Osteocyte (in vitro differentiated cells): ENCODE data around the gene HOOK1. TPM values are rescaled to one million over a fixed set of nuclear protein-coding genes. Genes with fewer than 3 reads are reported as not detected.
"Not testable (repeated sequence)": the region's sequence is repeated elsewhere in the genome, so short reads cannot be mapped to it uniquely, and the experiment has no call there.

Source experiments
- DNase-seq: peaks from one replicate; pipeline ENCODE4 v3.0.0; 2021; ENCODE audit warnings: mixed read lengths; ENCODE audit not compliant: unreplicated experiment; ENCODE audit errors: extremely low spot score
- H3K27ac Mint-ChIP-seq: one replicate; pipeline ENCODE4 v1.8.0; 2021; ENCODE audit warnings: mild to moderate bottlenecking, mixed read lengths; ENCODE audit not compliant: unreplicated experiment
- H3K27me3 Mint-ChIP-seq: one replicate; pipeline ENCODE4 v1.8.0; 2021; ENCODE audit warnings: mixed read lengths; ENCODE audit not compliant: unreplicated experiment
- H3K36me3 Mint-ChIP-seq: one replicate; pipeline ENCODE4 v1.8.0; 2021; ENCODE audit warnings: mixed read lengths; ENCODE audit not compliant: unreplicated experiment
- H3K4me1 Mint-ChIP-seq: one replicate; pipeline ENCODE4 v1.8.0; 2021; ENCODE audit warnings: mixed read lengths; ENCODE audit not compliant: unreplicated experiment
- H3K4me3 Mint-ChIP-seq: one replicate; pipeline ENCODE4 v1.8.0; 2021; ENCODE audit warnings: mild to moderate bottlenecking, moderate library complexity, mixed read lengths; ENCODE audit not compliant: unreplicated experiment
- H3K9me3 Mint-ChIP-seq: one replicate; pipeline ENCODE4 v1.8.0; 2021; ENCODE audit warnings: mixed read lengths; ENCODE audit not compliant: unreplicated experiment
- total RNA-seq: library from RNA; stranded (reverse); gene quantifications from 2 replicates; pipeline ENCODE4 v1.2.1, GENCODE V29; 2021
- TF ChIP-seq, protein P1 (sequence below): fragments of 200-600 bp; sonication (generic); IDR thresholded peaks from 2 replicates; pipeline ENCODE4 v1.5.0; 2021; ENCODE audit warnings: antibody characterized with exemption, mild to moderate bottlenecking, moderate library complexity

HOOK1 gene
- total RNA-seq, 1 donor from 2014 or later: not detected

DNA sequence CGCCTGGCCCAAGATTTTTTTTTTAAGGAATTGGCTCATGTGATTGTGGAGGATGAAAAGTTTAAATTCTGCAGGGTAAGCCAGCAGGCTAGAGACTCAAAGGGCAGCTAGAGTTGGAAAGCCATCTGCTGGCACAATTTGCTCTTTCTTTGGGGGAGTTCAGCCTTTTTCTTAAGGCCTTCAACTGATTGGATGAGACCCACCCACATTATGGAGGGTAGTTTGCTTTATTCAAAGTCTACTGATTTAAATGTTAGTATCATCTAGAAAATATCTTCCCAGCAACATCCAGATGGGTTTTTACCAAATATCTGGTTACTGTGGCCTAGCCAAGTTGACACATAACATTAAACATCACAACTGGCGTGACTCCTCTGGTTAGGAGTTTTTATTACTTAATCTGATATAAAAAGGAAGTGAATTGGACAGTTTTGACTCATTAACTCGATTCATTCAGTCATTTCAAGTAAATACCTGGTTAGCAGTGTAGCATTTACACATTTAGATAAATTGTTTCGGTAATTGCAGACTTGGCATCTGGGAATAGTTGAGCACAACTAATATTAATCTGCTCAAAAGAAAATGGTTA, 12.4 kb downstream of the HOOK1 start:
- no peaks in the 10 kb centered on the region for H3K9me3 Mint-ChIP-seq

DNA sequence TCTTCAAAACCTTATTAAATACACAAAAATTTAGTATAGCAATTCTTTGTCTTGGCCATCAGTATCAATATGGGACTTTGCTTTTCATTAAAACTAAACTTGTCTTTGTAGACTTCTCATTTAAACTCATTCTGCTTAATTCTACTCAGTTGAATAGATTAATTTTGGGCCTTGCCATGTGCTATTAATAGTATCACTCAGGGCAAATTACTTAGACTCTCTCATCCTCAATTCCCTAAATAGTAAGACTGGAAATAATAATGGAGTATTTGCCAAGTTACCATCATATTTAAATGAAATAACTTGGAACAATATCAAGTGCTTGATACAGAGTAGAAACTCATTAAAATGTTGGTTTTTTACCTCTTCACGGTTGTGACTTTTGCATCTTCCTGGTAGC, 13.4 kb downstream of the HOOK1 start:
- TF ChIP-seq, protein P1, sequence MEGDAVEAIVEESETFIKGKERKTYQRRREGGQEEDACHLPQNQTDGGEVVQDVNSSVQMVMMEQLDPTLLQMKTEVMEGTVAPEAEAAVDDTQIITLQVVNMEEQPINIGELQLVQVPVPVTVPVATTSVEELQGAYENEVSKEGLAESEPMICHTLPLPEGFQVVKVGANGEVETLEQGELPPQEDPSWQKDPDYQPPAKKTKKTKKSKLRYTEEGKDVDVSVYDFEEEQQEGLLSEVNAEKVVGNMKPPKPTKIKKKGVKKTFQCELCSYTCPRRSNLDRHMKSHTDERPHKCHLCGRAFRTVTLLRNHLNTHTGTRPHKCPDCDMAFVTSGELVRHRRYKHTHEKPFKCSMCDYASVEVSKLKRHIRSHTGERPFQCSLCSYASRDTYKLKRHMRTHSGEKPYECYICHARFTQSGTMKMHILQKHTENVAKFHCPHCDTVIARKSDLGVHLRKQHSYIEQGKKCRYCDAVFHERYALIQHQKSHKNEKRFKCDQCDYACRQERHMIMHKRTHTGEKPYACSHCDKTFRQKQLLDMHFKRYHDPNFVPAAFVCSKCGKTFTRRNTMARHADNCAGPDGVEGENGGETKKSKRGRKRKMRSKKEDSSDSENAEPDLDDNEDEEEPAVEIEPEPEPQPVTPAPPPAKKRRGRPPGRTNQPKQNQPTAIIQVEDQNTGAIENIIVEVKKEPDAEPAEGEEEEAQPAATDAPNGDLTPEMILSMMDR: no peak
- no peaks in the 10 kb centered on the region for H3K9me3 Mint-ChIP-seq
- no peak overlapping the region for H3K4me3 Mint-ChIP-seq
- H3K4me1 Mint-ChIP-seq: no peaks in the 10 kb centered on the region
- H3K36me3 Mint-ChIP-seq: no peaks in the 10 kb centered on the region
- H3K27me3 Mint-ChIP-seq: peaks cover 51% of the 10 kb centered on the region
- DNase-seq: no peak
- no peak overlapping the region for H3K27ac Mint-ChIP-seq

More for the DNA sequence above, 12.4 kb downstream of the HOOK1 start:
- peaks cover 53% of the 10 kb centered on the region for H3K27me3 Mint-ChIP-seq
- H3K36me3 Mint-ChIP-seq: no peaks in the 10 kb centered on the region
- no peak overlapping the region for H3K4me3 Mint-ChIP-seq
- TF ChIP-seq, protein P1: no peak
- no peak overlapping the region for H3K27ac Mint-ChIP-seq
- no peaks in the 10 kb centered on the region for H3K4me1 Mint-ChIP-seq
- no peak for DNase-seq

DNA sequence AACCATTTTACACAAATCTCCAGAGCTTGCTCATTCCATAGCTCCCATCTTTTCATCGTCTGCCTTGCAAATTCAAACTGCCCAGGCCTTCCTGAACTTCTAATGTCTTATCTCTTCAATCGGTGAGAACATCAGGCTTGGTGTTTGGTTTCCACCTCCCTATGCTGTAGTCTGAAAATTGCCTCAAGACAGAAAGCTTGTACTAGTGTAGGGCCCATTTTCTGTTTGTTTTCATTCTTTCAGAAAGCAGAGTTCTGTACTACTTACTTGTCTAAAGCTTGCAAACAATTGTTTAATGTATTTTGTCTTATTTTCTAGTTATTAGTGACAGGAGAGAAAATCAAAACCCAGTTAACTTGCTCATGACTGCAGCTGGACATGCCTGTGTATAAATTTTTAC, 16.8 kb downstream of the HOOK1 start:
- TF ChIP-seq, protein P1: no peak
- no peaks in the 10 kb centered on the region for H3K36me3 Mint-ChIP-seq
- peaks cover 34% of the 10 kb centered on the region for H3K27me3 Mint-ChIP-seq
- no peak for DNase-seq
- no peaks in the 10 kb centered on the region for H3K4me1 Mint-ChIP-seq
- no peak overlapping the region for H3K27ac Mint-ChIP-seq
- H3K4me3 Mint-ChIP-seq: no peak overlapping the region
- no peaks in the 10 kb centered on the region for H3K9me3 Mint-ChIP-seq

DNA sequence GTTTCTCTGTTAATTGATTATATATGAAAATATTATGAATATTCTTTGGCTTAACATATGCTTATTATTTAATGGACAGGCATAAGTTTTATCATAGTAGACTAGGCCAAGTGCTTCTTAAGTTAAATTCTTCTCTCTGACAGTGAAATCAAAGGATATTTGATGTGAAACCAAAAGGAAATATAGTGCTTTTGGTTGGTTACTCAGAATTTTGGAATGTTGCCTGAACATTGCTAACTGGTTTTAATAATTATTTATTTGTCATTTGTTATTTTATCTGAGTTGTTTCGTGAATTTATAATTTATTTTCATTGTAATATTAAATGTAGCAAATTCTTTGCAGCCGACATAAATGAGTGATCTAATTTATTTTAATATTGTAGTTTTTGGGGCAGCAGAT, 18.3 kb downstream of the HOOK1 start:
- TF ChIP-seq, protein P1: no peak
- Mint-ChIP-seq H3K4me3 (no peak overlapping the region), H3K27ac (no peak overlapping the region), H3K4me1 (no peaks in the 10 kb centered on the region), H3K27me3 (peaks cover 31% of the 10 kb centered on the region), H3K9me3 (no peaks in the 10 kb centered on the region), H3K36me3 (no peaks in the 10 kb centered on the region)
- DNase-seq: no peak

DNA sequence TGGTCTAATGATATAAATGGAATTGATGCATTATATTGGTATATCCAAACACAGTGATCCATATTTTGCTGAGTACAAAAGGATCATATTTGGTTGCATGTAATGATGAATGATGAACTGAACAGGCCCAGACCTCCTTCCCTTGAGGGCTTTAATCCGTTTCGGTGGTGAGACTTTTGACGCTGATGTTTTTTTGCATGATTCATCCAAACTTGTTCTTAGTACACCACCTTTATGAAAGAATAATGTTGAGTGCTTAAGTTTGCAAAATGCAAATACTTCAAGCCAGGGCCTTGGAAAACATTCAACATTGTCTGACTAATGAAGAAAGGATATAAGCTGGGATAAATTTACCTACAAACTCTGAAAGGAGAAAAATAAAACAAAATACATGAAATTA, 19.2 kb downstream of the HOOK1 start:
- no peak overlapping the region for H3K27ac Mint-ChIP-seq
- H3K27me3 Mint-ChIP-seq: peaks cover 34% of the 10 kb centered on the region
- no peaks in the 10 kb centered on the region for H3K36me3 Mint-ChIP-seq
- no peaks in the 10 kb centered on the region for H3K9me3 Mint-ChIP-seq
- no peak for DNase-seq
- H3K4me1 Mint-ChIP-seq: no peaks in the 10 kb centered on the region
- TF ChIP-seq, protein P1: no peak
- no peak overlapping the region for H3K4me3 Mint-ChIP-seq

DNA sequence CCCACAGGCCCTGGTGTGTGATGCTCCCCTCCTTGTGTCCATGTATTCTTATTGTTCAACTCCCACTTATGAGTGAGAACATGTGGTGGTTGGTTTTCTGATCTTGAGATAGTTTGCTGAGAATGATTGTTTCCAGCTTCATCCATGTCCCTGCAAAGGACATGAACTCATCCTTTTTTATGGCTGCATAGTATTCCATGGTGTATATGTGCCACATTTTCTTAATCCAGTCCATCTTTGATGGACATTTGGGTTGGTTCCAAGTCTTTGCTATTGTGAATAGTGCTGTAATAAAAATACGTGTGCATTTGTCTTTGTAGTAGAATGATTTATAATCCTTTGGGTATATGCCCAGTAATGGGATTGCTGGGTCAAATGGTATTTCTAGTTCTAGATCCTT, 23.1 kb downstream of the HOOK1 start:
- H3K4me3 Mint-ChIP-seq, DNase-seq, H3K4me1 Mint-ChIP-seq, H3K36me3 Mint-ChIP-seq, H3K9me3 Mint-ChIP-seq, H3K27ac Mint-ChIP-seq: not testable (repeated sequence)
- H3K27me3 Mint-ChIP-seq: peaks cover 54% of the 10 kb centered on the region
